ENCODE data around the gene PDE9A.

Gene PDE9A

DNA sequence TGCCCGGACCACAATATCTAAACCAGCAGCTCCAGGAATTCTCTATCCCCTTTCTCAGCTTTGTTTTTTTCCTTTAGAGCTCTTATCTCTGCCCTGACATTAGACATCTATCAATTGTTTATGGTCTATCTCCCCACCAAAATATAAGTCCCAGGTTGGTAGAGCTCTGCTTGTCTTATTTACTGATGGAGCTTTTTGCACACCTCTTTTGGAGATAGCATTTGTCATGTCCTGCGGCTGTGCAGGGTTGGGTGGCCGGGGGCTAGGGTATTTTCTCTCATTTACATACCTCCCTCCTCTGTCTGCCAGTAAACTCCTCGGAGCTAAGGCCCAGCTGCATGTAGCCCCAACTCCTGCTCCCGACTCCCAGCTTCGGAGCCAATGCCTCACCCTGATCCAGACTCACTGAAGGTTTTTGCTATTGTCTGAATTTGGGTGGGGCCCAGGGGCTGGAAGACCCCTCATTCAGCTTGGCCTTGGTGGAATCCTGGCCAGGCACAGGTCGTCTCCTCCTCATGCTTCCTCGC, 11.1 kb upstream of the PDE9A start:
- TF ChIP-seq TAF1 (IDR thresholded peaks at IDR 0.05; ENCODE audit: low read depth) (no peak), EGR1 (IDR thresholded peaks at IDR 0.05) (no peak), REST (IDR thresholded peaks at IDR 0.05; ENCODE audit: low read depth) (no peak), EP300 (IDR thresholded peaks at IDR 0.05; ENCODE audit: borderline replicate concordance) (no peak), ZBTB7A (IDR thresholded peaks at IDR 0.05; ENCODE audit: low read depth) (no peak), MAX (IDR thresholded peaks at IDR 0.05) (no peak), TEAD4 (IDR thresholded peaks at IDR 0.05) (no peak), CREB1 (IDR thresholded peaks at IDR 0.05; ENCODE audit: low read depth) (no peak), TCF12 (IDR thresholded peaks at IDR 0.05; ENCODE audit: low read depth) (no peak), YY1 (IDR thresholded peaks at IDR 0.05; ENCODE audit: low read depth) (no peak), NFIC (IDR thresholded peaks at IDR 0.05) (no peak), FOXM1 (IDR thresholded peaks at IDR 0.05; ENCODE audit: borderline replicate concordance, low read depth) (no peak), RAD21 (IDR thresholded peaks at IDR 0.05; ENCODE audit: low read depth) (no peak)

- TF ChIP-seq FOXM1 (IDR thresholded peaks at IDR 0.05; ENCODE audit: borderline replicate concordance, low read depth) (no peak), NFIC (IDR thresholded peaks at IDR 0.05) (no peak), MAX (IDR thresholded peaks at IDR 0.05) (no peak), ZBTB7A (IDR thresholded peaks at IDR 0.05; ENCODE audit: low read depth) (no peak)
Observed at GRCh38 chr21:42644223-42645208, 8.9 kb upstream of the PDE9A start.

GRCh38 chr21:42645211-42646075, 8.0 kb upstream of the PDE9A start:
- TF ChIP-seq REST (IDR thresholded peaks at IDR 0.05; ENCODE audit: low read depth), result no peak
- no peak for TF ChIP-seq CREB1 (IDR thresholded peaks at IDR 0.05; ENCODE audit: low read depth)
- no peak for TF ChIP-seq MAX (IDR thresholded peaks at IDR 0.05)
- TF ChIP-seq NFIC (IDR thresholded peaks at IDR 0.05), result no peak
- no peak for TF ChIP-seq FOXM1 (IDR thresholded peaks at IDR 0.05; ENCODE audit: borderline replicate concordance, low read depth)
- TF ChIP-seq TCF12 (IDR thresholded peaks at IDR 0.05; ENCODE audit: low read depth), result no peak
- no peak for TF ChIP-seq YY1 (IDR thresholded peaks at IDR 0.05; ENCODE audit: low read depth)
- TF ChIP-seq, protein P1, sequence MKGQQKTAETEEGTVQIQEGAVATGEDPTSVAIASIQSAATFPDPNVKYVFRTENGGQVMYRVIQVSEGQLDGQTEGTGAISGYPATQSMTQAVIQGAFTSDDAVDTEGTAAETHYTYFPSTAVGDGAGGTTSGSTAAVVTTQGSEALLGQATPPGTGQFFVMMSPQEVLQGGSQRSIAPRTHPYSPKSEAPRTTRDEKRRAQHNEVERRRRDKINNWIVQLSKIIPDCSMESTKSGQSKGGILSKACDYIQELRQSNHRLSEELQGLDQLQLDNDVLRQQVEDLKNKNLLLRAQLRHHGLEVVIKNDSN (IDR thresholded peaks at IDR 0.05), result no peak
- TF ChIP-seq ZBTB7A (IDR thresholded peaks at IDR 0.05; ENCODE audit: low read depth), result no peak
- TF ChIP-seq EP300 (IDR thresholded peaks at IDR 0.05; ENCODE audit: borderline replicate concordance), result no peak
- no peak for TF ChIP-seq TAF1 (IDR thresholded peaks at IDR 0.05; ENCODE audit: low read depth)
- no peak for TF ChIP-seq TEAD4 (IDR thresholded peaks at IDR 0.05)
- no peak for TF ChIP-seq CEBPB (IDR thresholded peaks at IDR 0.05)
- no peak for TF ChIP-seq EGR1 (IDR thresholded peaks at IDR 0.05)
- TF ChIP-seq RAD21 (IDR thresholded peaks at IDR 0.05; ENCODE audit: low read depth), result no peak

DNA sequence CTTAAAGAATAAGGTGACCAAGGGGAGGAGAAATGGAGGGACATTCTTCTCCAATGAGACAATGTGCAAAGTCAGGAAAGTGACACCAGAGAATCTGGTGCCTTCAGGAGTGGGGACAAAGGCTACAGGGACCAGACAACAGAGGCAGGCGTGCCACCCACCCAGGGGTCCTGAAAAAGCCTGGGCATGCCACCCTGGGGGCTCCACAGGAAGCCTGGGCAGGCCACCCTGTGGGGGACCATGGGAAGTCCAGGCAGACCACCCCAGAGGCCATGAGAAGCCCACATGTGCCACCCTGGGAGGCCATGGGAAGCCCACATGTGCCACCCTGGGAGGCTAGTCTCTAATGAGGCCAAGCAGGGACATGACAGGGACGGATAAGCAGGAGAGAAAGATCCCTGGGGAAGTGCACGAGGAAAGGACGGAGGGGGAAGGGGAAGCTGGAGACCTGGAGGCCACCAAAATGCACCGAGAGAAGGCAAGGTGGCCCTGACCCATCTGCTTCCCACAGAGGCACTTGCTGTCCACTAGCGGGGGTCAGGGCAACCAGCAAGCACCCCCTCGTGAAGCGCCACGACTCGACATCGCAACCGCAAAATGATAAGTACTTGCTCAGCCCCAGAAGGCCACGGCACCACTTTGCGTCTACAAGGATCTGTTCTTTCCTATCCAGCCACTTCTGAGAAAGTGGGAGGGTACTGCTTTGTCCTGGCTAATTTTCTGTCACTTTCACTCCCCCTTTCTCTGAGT, 7.2 kb upstream of the PDE9A start:
- TF ChIP-seq EGR1 (IDR thresholded peaks at IDR 0.05), result no peak
- no peak for TF ChIP-seq RAD21 (IDR thresholded peaks at IDR 0.05; ENCODE audit: low read depth)
- no peak for TF ChIP-seq TEAD4 (IDR thresholded peaks at IDR 0.05)
- no peak for TF ChIP-seq TCF12 (IDR thresholded peaks at IDR 0.05; ENCODE audit: low read depth)
- TF ChIP-seq NFIC (IDR thresholded peaks at IDR 0.05), result no peak
- TF ChIP-seq, protein P1 (IDR thresholded peaks at IDR 0.05), result no peak
- no peak for TF ChIP-seq YY1 (IDR thresholded peaks at IDR 0.05; ENCODE audit: low read depth)

Measured in Ishikawa (cell line).